NCI-H2227 (cell line): ENCODE measurements around the gene SPACA5.
"Not testable (repeated sequence)": the region's sequence is repeated elsewhere in the genome, so short reads cannot be mapped to it uniquely, and the experiment has no call there.

ENCODE experiments used
- DNase-seq: peaks from one replicate; lab custom pipeline; 2025; ENCODE audit not compliant: unreplicated experiment; lab: John Stamatoyannopoulos, UW

SPACA5 gene

GRCh38 chrX:48021026-48021900 lies 14.5 kb downstream of the SPACA5 start:
- DNase-seq, result peak; percentile 93

GRCh38 chrX:48022100-48022499 lies 15.3 kb downstream of the SPACA5 start:
- no peak for DNase-seq

DNA sequence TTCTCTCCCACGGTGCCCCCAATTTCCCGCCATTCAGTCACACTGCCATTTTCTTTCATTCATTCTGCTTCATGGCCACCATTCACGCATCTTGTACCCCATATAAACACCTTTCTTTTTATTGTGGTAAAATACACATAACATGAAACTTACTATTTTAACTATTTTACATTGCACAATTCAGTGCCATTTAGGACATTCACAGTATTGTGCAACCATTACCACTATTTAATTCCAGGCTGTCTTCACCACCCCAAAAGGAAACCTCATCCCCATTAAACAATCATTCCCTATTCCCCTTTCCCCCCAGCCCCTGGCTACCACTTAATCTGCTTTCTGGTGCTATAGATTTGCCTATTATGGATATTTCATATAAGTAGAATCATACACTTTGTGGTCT lies 15.9 kb downstream of the SPACA5 start:
- no peak for DNase-seq

DNA sequence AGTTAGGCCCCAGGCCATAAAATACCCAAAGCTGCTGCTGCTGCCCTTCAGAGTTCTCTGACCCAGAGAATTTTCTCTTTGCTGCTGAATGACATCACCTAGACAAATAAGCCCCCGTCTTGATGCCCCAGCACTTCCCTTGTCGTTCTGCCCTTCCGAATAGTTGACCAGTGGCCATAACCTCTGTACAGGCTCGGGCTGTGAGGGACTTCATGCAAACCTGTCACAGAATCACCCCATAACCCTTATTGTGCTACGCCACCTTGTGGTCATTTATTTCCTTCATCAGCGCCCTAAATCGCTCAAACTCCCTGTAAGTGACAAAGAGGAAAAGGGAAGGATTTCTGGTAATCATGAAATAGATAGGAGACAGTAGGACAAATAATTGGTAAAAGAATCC lies 18.8 kb downstream of the SPACA5 start:
- DNase-seq, result peak; percentile 76

GRCh38 chrX:48027545-48027944 lies 20.8 kb downstream of the SPACA5 start:
- not testable (repeated sequence) for DNase-seq

- DNase-seq, result no peak
Measured at GRCh38 chrX:48028091-48028490, 21.3 kb downstream of the SPACA5 start.

DNA sequence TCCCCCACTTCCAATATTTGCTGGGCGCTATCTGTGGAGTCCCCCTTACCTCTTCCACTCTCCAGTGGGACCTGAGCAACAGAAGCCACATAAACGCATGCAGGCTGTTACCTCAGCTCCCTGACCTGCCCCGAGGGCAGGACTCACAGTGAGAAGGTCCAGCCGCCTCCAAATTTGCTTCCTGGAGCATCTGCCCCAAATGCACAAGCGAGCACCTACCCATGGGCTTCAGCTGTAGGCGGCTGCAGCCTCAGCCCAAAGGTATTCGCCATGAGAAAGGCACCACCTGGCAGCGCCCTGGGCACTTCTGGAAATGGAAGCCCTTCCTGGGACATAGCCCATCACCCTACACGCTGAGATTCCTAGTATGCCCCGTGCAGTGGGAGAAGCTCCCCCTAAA lies 23.4 kb downstream of the SPACA5 start:
- no peak for DNase-seq

GRCh38 chrX:48030641-48031173 lies 23.9 kb downstream of the SPACA5 start:
- not testable (repeated sequence) for DNase-seq

- no peak for DNase-seq
Measured at GRCh38 chrX:48035891-48036290, 29.1 kb downstream of the SPACA5 start.

DNA sequence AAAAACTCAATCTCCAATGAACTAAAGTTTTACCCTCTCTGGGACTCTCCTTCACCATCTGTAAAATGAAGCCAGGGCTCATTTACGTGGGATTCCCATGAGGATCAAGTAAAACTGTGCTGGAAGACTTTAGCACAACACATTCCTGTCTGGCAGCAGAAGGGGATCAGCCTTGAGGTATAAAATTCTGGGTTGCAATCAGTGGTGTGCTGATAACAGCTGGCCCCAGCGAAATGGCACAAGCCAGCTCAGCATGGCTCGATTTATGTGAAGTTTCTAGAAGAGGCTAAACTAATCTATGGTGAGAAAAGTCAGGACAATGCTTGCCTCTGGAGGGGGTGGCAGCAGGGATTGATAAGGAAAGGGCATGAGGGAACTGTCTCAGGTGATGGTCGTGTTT lies 36.3 kb downstream of the SPACA5 start:
- DNase-seq, result no peak

GRCh38 chrX:48045410-48046311 lies 38.9 kb downstream of the SPACA5 start:
- no peak for DNase-seq

DNA sequence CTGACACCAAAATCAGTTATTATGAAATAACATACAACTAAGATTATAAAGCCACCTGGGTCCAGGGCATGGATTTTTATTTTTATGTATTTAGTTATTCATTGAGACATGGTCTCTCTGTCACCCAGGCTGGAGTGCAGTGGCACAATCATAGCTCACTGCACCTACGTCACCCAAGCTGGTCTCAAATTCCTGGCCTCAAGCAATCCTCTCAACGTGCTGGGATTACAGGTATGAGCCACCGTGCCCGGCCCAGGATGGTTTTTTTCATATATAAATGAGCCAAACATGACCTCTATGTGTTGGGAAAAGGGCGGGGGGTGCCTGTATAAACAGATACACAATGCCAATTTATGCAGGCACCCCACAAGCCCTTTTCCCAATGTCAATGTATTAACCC lies 40.1 kb downstream of the SPACA5 start:
- no peak for DNase-seq

GRCh38 chrX:48058621-48059295 lies 52.0 kb downstream of the SPACA5 start:
- DNase-seq, result no peak

DNA sequence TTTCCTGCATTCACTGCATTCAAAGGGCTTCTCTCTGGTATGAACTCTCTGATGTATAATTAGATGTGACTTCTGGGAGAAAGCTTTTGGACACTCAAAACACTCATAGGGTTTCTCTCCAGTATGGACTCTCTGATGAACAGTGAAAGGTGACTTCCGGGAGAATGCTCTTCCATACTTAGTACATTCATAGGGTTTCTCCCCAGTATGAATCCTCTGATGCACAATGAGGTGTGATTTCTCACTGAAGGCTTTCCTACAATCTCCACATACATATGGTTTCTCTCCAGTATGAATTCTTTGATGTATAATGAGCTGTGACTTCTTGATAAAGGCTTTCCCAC lies 52.5 kb downstream of the SPACA5 start:
- no peak for DNase-seq
